Stimulated activated CD4-positive, alpha-beta T cell treated with anti-CD3 and anti-CD28 coated beads, Interleukin-1b, Interleukin-23, amount 100 ng/mL, for 1 hour (primary cell): Measurements from ENCODE around the gene BCLAF1.
"Not testable (repeated sequence)": the region's sequence is repeated elsewhere in the genome, so short reads cannot be mapped to it uniquely, and the experiment has no call there.

Source experiments
- DNase-seq, 2 donors: peaks; one replicate each; pipeline ENCODE4 v3.0.0-alpha.2; 2020; ENCODE audit warnings: low read depth in 2 of 2

Gene BCLAF1

GRCh38 chr6:136308469-136308868 is 18.8 kb upstream of the BCLAF1 start:
- DNase-seq, result not testable (repeated sequence)

- DNase-seq, result no peak
Measured at GRCh38 chr6:136307351-136307750, 17.7 kb upstream of the BCLAF1 start.

GRCh38 chr6:136306466-136306865 is 16.8 kb upstream of the BCLAF1 start:
- no peak for DNase-seq

- DNase-seq, result no peak
Measured at GRCh38 chr6:136304410-136304809, 14.8 kb upstream of the BCLAF1 start.

GRCh38 chr6:136303516-136303915 is 13.9 kb upstream of the BCLAF1 start:
- no peak for DNase-seq

- DNase-seq, result no peak
Measured at GRCh38 chr6:136294621-136295020, 5.0 kb upstream of the BCLAF1 start.

- peak; percentile 19 to 61 for DNase-seq
Measured at GRCh38 chr6:136290410-136291010, 864 bp upstream of the BCLAF1 start.

- DNase-seq, result peak; percentile 82 to 85
Measured at GRCh38 chr6:136289327-136289578, 393 bp downstream of the BCLAF1 start.

GRCh38 chr6:136288566-136289326 is 900 bp downstream of the BCLAF1 start:
- DNase-seq, result peak; percentile 45 to 73

GRCh38 chr6:136284909-136285308 is 4.7 kb downstream of the BCLAF1 start:
- no peak for DNase-seq

GRCh38 chr6:136282906-136283305 is 6.7 kb downstream of the BCLAF1 start:
- DNase-seq, result no peak

- DNase-seq, result no peak
Measured at GRCh38 chr6:136280032-136280609, 9.5 kb downstream of the BCLAF1 start.

GRCh38 chr6:136274062-136274461 is 15.6 kb downstream of the BCLAF1 start:
- DNase-seq, result no peak

GRCh38 chr6:136265101-136265500 is 24.5 kb downstream of the BCLAF1 start:
- no peak for DNase-seq

- no peak for DNase-seq
Measured at GRCh38 chr6:136262940-136263339, 26.7 kb downstream of the BCLAF1 start.

GRCh38 chr6:136254851-136255466 is 34.7 kb downstream of the BCLAF1 start:
- DNase-seq, result no peak

- no peak for DNase-seq
Measured at GRCh38 chr6:136253734-136254133, 35.9 kb downstream of the BCLAF1 start.

- DNase-seq, result no peak
Measured at GRCh38 chr6:136252441-136252840, 37.2 kb downstream of the BCLAF1 start.

GRCh38 chr6:136251394-136251793 is 38.3 kb downstream of the BCLAF1 start:
- DNase-seq, result no peak

GRCh38 chr6:136250686-136251008 is 39.0 kb downstream of the BCLAF1 start:
- DNase-seq, result no peak

- DNase-seq, result peak; percentile 67 to 79
Measured at GRCh38 chr6:136249811-136250685, 39.6 kb downstream of the BCLAF1 start, which contains the start of gene MTFR2. TSS of gene MTFR2 (minus strand) at chr6:136250311. CDS start at chr6:136249099, 1,212 bp downstream.

- DNase-seq, result no peak
Measured at GRCh38 chr6:136249336-136249735, 40.3 kb downstream of the BCLAF1 start.
